Activated T-cell treated with anti-CD3 and anti-CD28 coated beads for 1 hour (primary cell): Measurements from ENCODE around the gene SESN2.

Source experiments
- DNase-seq: peaks from one replicate; pipeline ENCODE4 v3.0.0-alpha.2; 2020; ENCODE audit warnings: low read depth

The SESN2 gene

DNA sequence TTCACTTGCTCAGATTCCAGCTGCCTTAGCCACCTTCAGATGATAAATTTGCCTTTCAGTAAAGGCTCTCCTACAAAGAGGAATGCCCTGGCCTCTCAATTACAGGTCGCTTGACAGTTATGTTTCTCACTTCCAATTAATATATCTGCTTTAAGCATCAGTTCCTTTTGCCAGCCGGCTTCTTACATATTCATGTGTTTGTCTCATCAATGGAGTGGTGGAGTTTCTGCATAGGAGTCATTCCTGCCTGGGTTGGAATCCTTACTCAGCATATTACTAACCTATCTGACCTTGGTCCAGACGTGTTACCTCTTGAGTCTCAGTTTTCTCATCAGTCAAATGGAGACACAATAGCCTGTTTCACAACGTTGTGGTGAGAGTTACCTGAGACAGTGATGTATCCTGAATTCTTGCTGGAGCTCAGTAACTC is 9.4 kb upstream of the SESN2 start:
- DNase-seq: no peak

DNA sequence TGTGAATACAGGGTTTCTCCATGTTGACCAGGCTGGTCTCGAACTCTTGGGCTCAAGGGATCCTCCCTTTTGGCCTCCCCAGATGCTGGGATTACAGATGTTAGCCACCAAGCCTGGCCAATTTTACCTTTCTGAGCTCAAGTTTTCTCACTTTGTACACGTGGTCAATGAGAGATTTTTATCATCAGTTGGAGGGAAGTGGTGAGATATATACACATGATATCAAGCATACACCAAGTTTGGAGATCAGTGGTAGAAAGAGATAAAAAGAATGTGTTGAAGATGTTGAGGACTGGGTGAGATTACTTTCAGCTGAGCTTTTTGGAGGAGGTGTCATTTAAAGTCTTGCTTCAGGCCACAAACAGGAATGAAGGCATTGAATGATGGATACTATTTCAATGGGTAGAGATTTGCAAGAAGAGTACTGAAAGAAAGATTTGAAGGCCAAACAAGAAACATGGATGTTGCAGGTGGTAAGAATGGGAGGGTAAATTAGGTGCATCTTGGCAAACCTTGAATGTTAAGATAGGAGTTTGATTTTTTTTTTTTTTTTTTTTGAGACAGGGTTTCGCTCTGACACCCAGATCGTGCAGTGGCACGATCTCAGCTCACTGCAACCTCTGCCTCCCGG is 3.0 kb upstream of the SESN2 start:
- DNase-seq: no peak

DNA sequence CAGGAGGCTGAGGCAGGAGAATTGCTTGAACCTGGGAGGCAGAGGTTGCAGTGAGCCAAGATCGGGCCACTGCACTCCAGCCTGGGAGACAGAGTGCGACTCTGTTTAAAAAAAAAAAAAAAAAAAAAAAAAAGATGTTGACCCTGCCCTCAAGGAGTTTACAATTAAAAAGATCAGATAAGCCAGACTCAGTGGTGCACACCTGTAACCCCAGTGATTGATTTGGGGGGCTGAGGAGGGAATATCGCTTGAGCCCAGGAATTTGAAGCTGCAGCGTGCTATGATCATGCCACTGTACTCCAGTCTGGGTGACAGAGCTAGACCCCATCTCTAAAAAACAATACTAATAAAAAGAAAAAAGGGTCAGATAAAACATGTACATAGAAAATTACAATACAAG is 1.6 kb upstream of the SESN2 start:
- no peak for DNase-seq

DNA sequence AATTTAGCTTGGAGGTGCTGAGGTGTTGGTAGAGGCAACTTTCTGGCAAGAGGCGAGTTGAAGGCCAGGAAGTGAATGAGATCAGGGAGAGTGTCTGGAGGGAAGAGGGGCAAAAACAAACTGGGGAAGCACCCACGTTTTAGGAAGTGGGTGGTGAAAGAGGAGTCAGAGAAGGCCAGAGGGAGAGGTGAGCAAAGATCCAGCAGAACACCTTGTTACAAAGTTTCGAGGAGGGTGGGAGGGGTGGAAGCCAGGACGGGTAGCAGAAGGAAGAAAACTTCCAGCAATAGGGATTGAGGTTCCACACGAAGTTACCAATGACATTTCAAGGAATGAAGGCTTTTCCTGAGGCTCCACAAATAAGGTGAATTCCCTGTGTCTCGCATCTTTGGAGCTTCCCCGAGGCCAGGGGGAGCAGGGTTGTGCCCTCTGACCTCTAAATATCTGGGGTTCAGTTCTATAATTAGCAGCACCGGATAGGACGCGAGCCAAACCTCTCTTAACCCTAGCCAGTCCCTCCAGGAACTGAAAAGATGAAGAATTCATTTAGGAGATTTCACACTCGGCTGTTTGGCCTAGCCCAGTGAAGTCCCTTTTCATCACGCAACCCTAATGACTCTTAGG is 578 bp upstream of the SESN2 start:
- DNase-seq: no peak

DNA sequence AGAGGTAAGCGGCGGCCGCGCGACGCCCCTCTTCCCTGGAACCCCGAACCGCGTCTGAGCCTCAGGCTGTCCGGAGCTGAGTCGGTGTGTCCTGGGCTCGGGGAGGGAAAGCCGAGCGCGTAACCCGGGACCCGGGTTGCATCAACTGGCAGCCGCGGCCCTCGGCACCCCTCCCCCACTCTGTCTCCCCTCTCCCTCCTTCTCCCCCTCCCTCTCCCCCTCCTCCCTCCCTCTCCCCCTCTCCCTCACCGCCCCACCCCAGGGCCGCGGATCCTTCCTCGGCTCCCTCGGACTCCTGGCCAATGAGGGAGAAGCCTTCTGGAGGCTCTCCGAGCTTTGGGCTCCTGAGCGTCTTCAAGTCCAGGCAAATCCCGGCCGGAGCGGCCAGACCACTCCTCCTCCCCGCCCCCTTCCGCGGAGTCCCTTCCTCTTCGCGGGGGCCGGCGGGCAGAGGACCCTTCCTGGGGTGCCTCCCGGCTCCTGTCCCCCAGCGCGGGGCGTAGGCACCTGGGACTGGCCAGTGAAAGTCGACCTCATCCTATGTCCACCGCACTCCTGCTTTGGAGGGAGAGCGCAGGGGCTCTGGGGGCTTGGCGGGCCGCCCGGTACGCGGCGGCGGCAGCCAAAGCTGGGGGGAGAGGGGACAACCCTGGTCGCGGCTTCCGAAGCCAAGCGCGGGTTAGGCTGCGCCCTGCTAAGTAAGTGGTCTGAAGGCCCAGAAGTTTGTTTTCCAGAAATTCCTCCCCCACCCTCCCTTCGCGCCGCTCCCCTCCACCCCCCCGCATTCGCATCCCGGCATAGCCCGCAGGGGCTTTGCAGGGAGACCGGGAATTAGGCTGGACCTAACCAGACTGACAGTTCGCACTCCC is 850 bp downstream of the SESN2 start:
- DNase-seq: no peak

DNA sequence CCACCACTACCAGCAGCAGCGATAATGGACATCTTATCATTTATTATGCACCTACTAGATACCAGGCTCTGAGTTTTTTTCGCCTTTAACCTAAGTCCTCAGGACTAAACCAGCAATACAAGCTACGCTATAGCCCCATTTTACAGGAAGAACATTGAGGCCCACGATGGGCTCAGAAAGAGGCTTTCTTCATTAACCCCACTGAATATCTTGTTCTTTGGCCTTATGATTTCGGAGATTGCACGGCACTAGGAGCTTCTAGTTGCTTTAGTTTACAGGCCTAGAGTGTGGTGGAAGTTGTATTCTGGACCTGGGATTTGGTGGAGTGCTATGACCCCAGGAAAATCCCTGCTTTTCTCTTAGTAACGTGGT is 1.5 kb downstream of the SESN2 start:
- no peak for DNase-seq

DNA sequence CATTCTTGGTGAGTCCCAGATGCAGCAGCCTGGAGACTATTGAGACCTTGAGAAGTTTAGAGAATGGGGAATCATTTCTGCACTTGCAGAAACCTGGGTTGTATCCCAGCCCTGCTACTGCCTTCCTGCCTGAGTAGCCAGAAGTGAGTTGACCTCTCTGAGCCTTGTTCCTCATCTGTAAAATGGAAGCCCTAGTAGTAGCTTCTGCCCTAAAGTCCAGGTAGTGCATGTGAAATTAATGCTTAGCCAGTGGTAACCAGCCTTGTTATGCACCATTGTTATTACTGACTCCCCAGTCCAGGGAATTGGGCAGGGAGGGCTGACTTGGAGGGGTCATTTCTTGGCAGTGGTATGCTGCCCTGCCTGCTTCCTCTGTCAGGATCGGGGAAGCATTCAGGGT is 5.6 kb downstream of the SESN2 start:
- no peak for DNase-seq

DNA sequence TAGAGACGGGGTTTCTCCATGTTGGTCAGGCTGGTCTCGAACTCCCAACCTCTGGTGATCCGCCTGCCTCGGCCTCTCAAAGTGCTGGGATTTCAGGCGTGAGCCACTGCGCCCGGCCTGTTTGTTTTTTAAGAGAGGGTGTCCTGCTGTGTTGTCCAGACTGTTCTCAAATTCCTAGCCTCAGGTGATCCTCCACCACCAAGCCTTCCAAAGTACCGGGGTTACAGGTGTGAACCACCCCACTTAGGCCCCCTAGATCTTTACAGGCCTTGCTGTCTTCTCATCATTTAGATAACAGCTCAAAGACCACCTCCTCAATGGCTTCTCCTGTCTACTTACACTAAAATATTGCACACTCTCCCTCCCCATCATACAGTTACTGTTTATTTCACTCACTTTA is 6.3 kb downstream of the SESN2 start:
- DNase-seq: no peak

DNA sequence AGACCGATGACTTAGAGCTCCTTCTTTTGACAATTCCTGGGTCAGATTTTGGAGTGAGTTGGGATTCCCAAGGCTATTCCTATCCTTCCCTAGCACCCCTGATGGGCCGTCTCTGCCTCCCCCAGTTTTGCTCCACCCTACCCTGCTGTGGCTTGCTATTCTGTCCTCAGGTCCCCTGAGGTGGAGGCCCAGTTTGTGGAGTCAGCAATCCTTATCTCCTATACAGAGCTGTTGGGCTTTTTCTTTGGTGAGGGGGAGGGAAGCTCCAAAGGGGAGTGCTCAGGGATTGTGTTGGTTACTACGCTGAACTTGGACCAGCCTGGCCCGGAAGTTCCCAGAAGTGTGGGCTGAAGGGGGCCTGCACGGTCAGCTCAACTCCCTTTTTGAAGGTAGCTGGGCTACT is 7.6 kb downstream of the SESN2 start:
- DNase-seq: no peak

DNA sequence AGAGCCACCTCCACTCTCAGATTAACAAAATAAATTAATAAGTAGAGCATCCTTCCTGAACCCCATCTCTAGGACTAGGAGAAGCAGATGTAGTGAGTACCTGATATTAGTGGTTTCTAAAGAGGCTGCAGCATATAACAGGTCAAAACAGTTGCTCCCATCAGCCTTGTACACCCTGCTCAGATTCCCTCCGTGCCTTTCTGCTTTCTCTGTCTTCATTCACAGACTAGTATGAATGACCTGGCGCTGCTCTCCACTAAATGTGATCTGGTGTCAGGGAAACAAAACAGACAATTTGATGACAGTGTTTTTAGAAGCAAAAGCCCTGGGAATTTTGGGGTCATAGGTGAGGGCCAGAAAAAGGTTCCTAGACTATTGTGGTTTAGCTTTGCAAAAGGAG is 8.3 kb downstream of the SESN2 start:
- no peak for DNase-seq

DNA sequence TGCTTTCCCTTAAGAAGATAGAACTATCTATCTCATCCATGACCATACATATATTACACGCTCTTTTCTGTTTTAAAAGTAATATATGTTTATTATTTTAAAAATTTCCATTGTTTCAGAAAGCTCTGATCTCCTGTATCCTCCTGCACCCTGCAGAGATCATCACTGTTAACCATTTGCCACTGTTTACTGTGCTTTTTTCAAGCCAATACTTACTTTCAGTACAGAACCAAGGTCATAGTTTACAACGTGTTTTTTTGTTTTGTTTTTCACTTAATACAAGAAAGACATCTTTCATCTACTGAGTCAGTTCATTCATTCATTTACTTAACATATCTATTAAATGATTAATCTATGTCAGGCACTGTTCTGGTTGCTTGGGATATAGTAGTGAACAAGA is 10.2 kb downstream of the SESN2 start:
- DNase-seq: no peak

DNA sequence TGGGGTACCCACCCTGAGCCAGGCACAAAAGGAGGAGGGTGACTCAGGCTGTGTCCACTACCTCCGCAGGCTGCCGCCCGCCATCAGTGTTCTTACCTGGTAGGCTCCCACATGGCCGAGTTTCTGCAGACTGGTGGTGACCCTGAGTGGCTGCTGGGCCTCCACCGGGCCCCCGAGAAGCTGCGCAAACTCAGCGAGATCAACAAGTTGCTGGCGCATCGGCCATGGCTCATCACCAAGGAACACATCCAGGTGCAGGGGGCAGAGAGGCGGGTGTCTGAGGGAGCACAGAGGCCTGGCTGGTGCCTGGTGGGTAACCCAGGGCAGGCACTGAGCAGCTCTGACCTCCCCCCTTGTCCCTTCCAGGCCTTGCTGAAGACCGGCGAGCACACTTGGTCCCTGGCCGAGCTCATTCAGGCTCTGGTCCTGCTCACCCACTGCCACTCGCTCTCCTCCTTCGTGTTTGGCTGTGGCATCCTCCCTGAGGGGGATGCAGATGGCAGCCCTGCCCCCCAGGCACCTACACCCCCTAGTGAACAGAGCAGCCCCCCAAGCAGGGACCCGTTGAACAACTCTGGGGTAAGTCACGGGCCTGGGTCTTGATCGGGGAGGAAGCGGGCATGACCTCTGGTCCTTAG is 13.0 kb downstream of the SESN2 start:
- no peak for DNase-seq

DNA sequence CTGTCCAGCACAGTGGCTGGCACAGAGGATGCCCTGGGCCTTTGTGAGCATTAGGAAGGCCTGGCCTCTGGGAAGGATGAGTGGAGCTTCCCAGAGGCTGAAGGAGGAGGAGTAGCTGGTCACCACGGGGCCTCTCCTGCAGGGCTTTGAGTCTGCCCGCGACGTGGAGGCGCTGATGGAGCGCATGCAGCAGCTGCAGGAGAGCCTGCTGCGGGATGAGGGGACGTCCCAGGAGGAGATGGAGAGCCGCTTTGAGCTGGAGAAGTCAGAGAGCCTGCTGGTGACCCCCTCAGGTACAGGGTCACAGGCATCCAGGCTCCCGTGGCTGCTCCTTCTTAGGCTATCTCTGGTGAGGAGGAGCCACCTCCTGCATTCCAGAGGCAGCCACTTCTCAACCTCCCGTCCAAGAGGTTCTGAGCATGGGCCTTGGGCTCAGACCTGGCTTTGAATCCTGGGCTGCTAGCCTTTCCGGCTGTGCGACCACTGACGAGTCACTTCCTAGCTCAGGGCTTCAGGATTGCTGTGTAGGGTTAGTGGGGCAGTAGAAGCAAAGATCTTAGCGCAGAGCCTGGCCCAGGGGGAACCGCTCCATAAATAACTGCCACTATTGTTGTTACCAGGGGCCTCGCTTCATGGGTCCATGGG is 14.0 kb downstream of the SESN2 start:
- no peak for DNase-seq

DNA sequence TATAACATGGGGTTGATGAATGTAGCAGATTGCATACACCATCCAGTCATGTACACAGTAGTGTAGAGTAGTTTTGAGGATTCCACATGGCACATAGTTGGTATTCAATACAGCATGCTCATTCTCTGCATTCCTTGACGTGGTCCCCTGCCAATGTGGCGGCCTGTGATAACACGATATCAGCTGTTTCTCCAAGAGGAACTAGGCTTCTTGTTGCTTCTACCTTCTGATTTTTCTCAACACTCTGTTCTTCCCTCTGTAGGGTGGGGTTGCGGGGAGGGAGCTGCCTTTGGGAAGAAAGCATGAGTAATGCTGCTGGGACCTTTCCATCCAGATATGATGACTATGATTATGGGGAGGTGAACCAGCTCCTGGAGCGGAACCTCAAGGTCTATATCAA is 19.4 kb downstream of the SESN2 start:
- DNase-seq: no peak

DNA sequence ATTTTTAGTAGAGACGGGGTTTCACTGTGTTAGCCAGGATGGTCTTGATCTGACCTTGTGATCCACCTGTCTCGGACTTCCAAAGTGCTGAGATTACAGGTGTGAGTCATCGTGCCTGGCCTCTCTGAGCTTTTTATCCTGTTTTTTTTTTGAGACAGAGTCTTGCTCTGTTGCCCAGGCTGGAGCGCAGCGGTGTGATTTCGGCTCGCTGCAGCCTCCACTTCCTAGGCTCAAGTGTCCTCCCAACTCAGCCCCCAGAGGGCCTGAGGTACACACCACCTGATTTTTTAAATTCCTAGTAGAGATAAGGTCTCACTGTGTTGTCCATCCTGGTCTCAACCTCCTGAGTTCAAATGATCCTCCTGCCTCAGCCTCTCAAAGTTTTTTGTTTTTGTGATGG is 20.4 kb downstream of the SESN2 start:
- no peak for DNase-seq

DNA sequence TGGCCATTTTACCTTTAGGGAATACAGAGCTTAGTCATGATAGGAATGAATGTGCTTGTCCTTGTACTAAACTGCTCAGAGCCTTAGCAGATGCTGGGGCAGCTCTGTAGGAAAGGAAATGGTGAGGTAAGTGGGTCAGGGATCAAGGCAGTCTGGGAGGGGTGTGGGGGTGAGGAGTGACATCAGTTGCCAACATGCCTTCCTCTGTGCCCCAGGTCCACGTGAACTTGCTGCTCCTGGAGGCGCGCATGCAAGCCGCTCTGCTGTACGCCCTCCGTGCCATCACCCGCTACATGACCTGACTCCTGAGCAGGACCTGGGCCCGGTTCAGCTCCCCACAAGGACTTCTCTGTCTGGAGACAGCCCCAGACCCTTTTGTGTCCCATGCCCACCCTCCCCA is 21.2 kb downstream of the SESN2 start:
- DNase-seq: no peak

DNA sequence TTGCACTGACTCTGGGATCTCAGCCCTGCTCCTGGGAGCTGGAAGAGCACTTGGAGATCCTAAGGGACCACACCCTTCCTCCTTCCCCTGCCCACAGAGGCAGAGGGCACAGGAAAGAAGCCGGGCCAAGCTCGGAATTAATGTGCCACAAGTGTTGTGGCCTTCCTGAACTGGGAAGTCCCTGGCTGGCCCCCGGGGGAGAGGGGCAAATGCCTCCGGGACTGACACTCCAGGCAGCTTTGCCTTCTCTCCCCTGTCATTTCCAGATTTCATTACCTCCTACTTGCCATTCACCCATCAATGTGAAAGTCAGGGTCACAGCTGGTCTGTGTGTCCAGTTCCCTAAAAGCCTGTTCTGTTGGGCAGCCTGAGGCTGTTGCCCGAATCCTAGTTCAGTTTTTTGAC is 21.7 kb downstream of the SESN2 start:
- no peak for DNase-seq

DNA sequence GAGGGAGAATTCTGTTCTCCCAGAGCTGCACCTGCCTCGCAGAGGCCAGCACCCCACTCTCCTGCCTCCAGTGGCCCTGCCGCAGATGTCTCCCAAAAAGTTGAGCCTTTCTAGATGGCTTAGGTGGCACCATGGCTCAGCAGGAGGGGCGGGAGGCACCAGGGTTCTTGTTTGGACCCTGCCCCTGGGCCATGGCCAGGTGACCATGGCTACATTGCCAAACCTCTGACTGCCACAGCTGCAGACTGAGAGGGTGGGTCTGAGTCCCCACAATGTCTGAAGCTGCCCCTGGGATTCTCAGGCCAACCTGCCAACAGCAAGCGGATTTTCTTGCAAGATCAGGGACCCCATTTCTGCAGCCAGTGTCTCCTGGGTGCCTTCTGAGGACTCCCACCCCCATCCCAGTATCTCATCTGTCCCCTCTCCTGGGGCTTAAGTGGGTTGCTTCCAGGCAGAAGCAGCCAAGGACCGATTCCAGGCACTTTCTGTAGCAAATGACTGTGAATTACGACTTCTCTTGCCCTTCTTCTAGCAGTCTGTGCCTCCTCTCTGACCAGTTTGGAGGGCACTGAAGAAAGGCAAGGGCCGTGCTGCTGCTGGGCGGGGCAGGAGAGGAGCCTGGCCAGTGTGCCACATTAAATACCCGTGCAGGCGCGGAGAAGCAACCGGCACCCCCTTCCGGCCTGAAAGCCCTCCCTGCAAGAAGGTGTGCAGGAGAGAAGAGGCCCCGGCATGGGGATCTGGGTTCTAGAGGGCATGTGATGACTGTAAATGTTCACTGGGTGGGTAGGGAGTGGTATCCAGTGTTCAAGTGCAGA is 22.5 kb downstream of the SESN2 start:
- no peak for DNase-seq

DNA sequence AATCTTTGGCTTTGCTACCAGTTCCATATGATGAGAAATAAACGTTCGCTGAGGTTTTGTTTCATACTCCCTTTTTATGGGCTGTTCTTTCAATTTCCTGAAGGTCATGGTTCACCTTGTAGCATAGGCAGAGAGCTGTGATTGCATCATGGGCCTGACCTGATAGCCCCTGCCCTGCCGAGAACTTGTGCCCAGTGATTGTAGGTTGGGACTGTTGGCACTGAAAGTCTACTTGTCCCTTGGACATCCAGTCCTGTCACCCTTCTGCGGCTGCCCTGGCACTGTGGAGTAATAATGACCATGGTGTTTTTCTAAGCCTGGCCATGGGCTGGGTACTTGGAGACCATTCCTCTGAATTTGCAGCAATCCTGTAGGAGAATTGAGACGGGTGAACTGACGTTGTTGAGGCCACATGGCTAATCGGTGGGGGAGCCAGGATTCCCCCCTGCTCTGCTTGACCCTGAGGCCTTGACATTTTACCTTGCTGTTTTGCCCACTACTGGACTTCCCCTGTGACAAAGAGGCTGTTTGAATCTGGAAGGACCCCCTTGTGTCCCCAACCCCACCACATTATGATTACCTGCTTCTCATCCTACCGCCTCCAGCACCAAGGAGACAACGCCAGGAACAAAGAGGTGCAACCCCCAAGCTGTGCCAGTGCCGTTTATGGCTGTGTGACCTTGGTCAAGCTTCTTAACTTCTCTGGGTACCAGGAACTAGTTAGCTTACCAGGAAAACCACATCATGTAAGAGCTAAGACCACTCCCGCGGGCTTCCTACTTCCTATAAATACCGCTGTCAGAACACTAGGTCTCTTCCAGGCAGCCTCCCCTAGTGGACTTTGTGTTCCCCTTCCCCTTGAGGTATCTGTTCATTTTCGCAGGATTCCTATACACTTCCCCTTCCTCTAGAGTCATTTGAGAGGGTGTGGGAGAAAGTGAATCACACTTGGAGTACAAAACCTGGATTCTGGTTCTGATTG is 23.4 kb downstream of the SESN2 start:
- DNase-seq: no peak

DNA sequence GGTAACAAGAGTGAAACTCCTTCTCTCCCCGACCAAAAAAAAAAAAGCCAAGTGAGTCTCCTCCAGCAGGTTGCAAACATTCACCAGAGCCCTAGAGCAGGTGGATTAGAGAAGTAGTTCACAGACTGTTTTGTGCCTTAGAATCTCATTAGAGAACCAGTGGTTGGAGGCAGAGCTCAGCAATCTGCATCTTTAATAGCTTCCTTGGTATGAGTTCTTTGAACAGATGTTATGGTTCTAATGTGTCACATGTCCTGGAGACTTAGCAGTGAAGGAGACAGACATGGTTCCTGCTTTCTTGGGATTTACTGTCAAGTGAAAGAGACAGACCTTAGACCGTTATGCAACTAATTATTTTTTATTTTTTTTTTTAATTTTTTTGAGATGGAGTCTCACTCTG is 26.8 kb downstream of the SESN2 start:
- no peak for DNase-seq
